GM23338 (cell line): ENCODE measurements around the gene MANEAL. TPM values are rescaled to one million over a fixed set of nuclear protein-coding genes. Genes with fewer than 3 reads are reported as not detected.

ENCODE experiments used
- ATAC-seq: fragments of 200-7000 bp; cut with Tn5 transposase; 3 replicates; pipeline ENCODE4 v1.9.1; 2020
- DNase-seq: peaks from one replicate; pipeline ENCODE4 v3.0.0-alpha.2; 2015; ENCODE audit warnings: low spot score
- H2AFZ ChIP-seq: fragments of 200-600 bp; sonication (generic); 2 replicates; pipeline ENCODE4 v1.8.0; 2016; ENCODE audit warnings: antibody characterized with exemption, mild to moderate bottlenecking, moderate library complexity
- H3F3A ChIP-seq: fragments of 200-600 bp; sonication (generic); replicated peaks from 2 replicates; pipeline ENCODE4 v1.8.0; 2017; ENCODE audit warnings: antibody characterized with exemption, mixed run types, low read depth
- H3K27ac ChIP-seq: fragments of 200-600 bp; sonication (generic); 2 replicates; pipeline ENCODE4 v1.6.1; 2016; ENCODE audit warnings: low read depth
- H3K27me3 ChIP-seq: fragments of 200-600 bp; sonication (generic); 2 replicates; pipeline ENCODE4 v1.8.0; 2016; ENCODE audit warnings: mild to moderate bottlenecking, mixed run types, moderate library complexity; ENCODE audit not compliant: insufficient read depth
- H3K36me3 ChIP-seq: fragments of 200-600 bp; sonication (generic); 2 replicates; pipeline ENCODE4 v1.8.0; 2016; ENCODE audit warnings: mild to moderate bottlenecking; ENCODE audit not compliant: insufficient read depth
- H3K4me1 ChIP-seq: fragments of 200-600 bp; sonication (generic); 2 replicates; pipeline ENCODE4 v1.8.0; 2016; ENCODE audit warnings: mild to moderate bottlenecking, moderate library complexity; ENCODE audit not compliant: insufficient read depth
- H3K4me2 ChIP-seq: fragments of 200-600 bp; sonication (generic); 2 replicates; pipeline ENCODE4 v1.7.1; 2017; ENCODE audit warnings: mixed run types
- H3K4me3 ChIP-seq: fragments of 200-600 bp; sonication (generic); 2 replicates; pipeline ENCODE4 v1.6.1; 2016; ENCODE audit warnings: mixed run types
- H3K79me2 ChIP-seq: fragments of 200-600 bp; sonication (generic); replicated peaks from 2 replicates; pipeline ENCODE4 v1.8.0; 2017; ENCODE audit warnings: mild to moderate bottlenecking; ENCODE audit not compliant: insufficient read depth
- H3K9me2 ChIP-seq: fragments of 200-600 bp; sonication (generic); 2 replicates; pipeline ENCODE4 v1.8.0; 2017; ENCODE audit not compliant: insufficient read depth
- H4K20me1 ChIP-seq: fragments of 200-600 bp; sonication (generic); replicated peaks from 2 replicates; pipeline ENCODE4 v1.8.0; 2017; ENCODE audit warnings: mild to moderate bottlenecking; ENCODE audit not compliant: insufficient read depth
- H3K27ac Mint-ChIP-seq: 2 replicates; pipeline ENCODE4 v1.8.0; 2020; ENCODE audit warnings: inconsistent platforms, mild to moderate bottlenecking, moderate library complexity, mixed read lengths
- H3K27me3 Mint-ChIP-seq: 3 replicates; pipeline ENCODE4 v1.8.0; 2022; ENCODE audit warnings: low read depth, mild to moderate bottlenecking, moderate library complexity, mixed read lengths, inconsistent platforms; ENCODE audit not compliant: insufficient read depth, poor library complexity
- H3K36me3 Mint-ChIP-seq: 3 replicates; pipeline ENCODE4 v1.8.0; 2021; ENCODE audit warnings: low read depth, mild to moderate bottlenecking, inconsistent platforms, moderate library complexity, mixed read lengths
- H3K4me1 Mint-ChIP-seq: 3 replicates; pipeline ENCODE4 v1.8.0; 2020; ENCODE audit warnings: mild to moderate bottlenecking, inconsistent platforms, mixed read lengths
- H3K4me3 Mint-ChIP-seq: 3 replicates; pipeline ENCODE4 v1.8.0; 2021; ENCODE audit warnings: moderate library complexity, mild to moderate bottlenecking, inconsistent platforms, mixed read lengths
- H3K9me3 Mint-ChIP-seq: 3 replicates; pipeline ENCODE4 v1.8.0; 2020; ENCODE audit warnings: moderate library complexity, mild to moderate bottlenecking, inconsistent platforms, mixed read lengths
- CREB1 ChIP-seq: fragments of 250-450 bp; sonication (Bioruptor Pico); IDR thresholded peaks from 2 replicates; pipeline ENCODE4 v1.5.0; 2020; ENCODE audit warnings: low read depth, mild to moderate bottlenecking, moderate library complexity
- ETS1 ChIP-seq: IDR thresholded peaks from 2 replicates; pipeline ENCODE4 v1.6.1; 2016; ENCODE audit warnings: antibody characterized with exemption
- EZH2 ChIP-seq: fragments of 200-600 bp; sonication (generic); IDR thresholded peaks from one replicate; pipeline ENCODE4 v1.8.0; 2017; ENCODE audit warnings: antibody characterized with exemption, mild to moderate bottlenecking, low read depth; ENCODE audit not compliant: unreplicated experiment
- EZH2phosphoT487 ChIP-seq: fragments of 200-600 bp; sonication (generic); IDR thresholded peaks from one replicate; pipeline ENCODE4 v1.8.1; 2018; ENCODE audit warnings: antibody characterized with exemption; ENCODE audit not compliant: unreplicated experiment
- NANOG ChIP-seq: IDR thresholded peaks from 2 replicates; pipeline ENCODE4 v1.6.1; 2016; ENCODE audit warnings: antibody characterized with exemption, borderline replicate concordance
- POLR2AphosphoS5 ChIP-seq: IDR thresholded peaks from 2 replicates; pipeline ENCODE4 v1.6.1; 2016; ENCODE audit warnings: antibody characterized with exemption, low read depth
- REST ChIP-seq: IDR thresholded peaks from one replicate; pipeline ENCODE4 v1.6.1; 2018; ENCODE audit warnings: antibody characterized with exemption; ENCODE audit not compliant: unreplicated experiment
- STAT1 ChIP-seq: IDR thresholded peaks from one replicate; pipeline ENCODE4 v1.6.1; 2016; ENCODE audit warnings: antibody characterized with exemption; ENCODE audit not compliant: unreplicated experiment
- ZNF114 ChIP-seq: fragments of 250-450 bp; sonication (Bioruptor Pico); IDR thresholded peaks from 2 replicates; pipeline ENCODE4 v1.5.0; 2020; ENCODE audit warnings: mild to moderate bottlenecking, moderate library complexity
- ZNF331 ChIP-seq: fragments of 250-450 bp; sonication (Bioruptor Pico); IDR thresholded peaks from 2 replicates; pipeline ENCODE4 v1.5.0; 2020; ENCODE audit warnings: low read depth, mild to moderate bottlenecking, moderate library complexity
- polyA plus RNA-seq: library from polyadenylated mRNA; unstranded; fragments of >200 nt; fragmentation: Nextera tagmentation; extraction: Ambion mirVana; gene quantifications from 2 replicates; pipeline ENCODE4 v1.2.1, GENCODE V29; 2016
- total RNA-seq: library from RNA; depleted of rRNA; stranded (reverse); fragments of >200 nt; shearing (Covaris generic); gene quantifications from 2 replicates; pipeline ENCODE4 v1.2.3, GENCODE V29; 2014
- TF ChIP-seq, protein P1 (sequence below): fragments of 250-450 bp; sonication (Bioruptor Pico); IDR thresholded peaks from 2 replicates; pipeline ENCODE4 v1.5.0; 2020; ENCODE audit warnings: mild to moderate bottlenecking, moderate library complexity
- TF ChIP-seq, protein P2 (sequence below), 2 experiments: fragments of 200-600 bp in 1 of 2; sonication (generic) in 1 of 2; conservative IDR thresholded peaks; 2 replicates each; pipeline versions ENCODE4 v1.5.1 to v1.6.1; 2016 to 2017; ENCODE audit warnings: antibody characterized with exemption in 2 of 2, low read depth in 2 of 2, mild to moderate bottlenecking in 2 of 2, moderate library complexity in 1 of 2

The MANEAL gene
- total and polyA plus RNA-seq, 2 experiments from 2014 or later: 2.3 to 8.1 TPM

GRCh38 chr1:37746806-37747205 lies 46.8 kb upstream of the MANEAL start (continued):
- TF ChIP-seq, protein P1, sequence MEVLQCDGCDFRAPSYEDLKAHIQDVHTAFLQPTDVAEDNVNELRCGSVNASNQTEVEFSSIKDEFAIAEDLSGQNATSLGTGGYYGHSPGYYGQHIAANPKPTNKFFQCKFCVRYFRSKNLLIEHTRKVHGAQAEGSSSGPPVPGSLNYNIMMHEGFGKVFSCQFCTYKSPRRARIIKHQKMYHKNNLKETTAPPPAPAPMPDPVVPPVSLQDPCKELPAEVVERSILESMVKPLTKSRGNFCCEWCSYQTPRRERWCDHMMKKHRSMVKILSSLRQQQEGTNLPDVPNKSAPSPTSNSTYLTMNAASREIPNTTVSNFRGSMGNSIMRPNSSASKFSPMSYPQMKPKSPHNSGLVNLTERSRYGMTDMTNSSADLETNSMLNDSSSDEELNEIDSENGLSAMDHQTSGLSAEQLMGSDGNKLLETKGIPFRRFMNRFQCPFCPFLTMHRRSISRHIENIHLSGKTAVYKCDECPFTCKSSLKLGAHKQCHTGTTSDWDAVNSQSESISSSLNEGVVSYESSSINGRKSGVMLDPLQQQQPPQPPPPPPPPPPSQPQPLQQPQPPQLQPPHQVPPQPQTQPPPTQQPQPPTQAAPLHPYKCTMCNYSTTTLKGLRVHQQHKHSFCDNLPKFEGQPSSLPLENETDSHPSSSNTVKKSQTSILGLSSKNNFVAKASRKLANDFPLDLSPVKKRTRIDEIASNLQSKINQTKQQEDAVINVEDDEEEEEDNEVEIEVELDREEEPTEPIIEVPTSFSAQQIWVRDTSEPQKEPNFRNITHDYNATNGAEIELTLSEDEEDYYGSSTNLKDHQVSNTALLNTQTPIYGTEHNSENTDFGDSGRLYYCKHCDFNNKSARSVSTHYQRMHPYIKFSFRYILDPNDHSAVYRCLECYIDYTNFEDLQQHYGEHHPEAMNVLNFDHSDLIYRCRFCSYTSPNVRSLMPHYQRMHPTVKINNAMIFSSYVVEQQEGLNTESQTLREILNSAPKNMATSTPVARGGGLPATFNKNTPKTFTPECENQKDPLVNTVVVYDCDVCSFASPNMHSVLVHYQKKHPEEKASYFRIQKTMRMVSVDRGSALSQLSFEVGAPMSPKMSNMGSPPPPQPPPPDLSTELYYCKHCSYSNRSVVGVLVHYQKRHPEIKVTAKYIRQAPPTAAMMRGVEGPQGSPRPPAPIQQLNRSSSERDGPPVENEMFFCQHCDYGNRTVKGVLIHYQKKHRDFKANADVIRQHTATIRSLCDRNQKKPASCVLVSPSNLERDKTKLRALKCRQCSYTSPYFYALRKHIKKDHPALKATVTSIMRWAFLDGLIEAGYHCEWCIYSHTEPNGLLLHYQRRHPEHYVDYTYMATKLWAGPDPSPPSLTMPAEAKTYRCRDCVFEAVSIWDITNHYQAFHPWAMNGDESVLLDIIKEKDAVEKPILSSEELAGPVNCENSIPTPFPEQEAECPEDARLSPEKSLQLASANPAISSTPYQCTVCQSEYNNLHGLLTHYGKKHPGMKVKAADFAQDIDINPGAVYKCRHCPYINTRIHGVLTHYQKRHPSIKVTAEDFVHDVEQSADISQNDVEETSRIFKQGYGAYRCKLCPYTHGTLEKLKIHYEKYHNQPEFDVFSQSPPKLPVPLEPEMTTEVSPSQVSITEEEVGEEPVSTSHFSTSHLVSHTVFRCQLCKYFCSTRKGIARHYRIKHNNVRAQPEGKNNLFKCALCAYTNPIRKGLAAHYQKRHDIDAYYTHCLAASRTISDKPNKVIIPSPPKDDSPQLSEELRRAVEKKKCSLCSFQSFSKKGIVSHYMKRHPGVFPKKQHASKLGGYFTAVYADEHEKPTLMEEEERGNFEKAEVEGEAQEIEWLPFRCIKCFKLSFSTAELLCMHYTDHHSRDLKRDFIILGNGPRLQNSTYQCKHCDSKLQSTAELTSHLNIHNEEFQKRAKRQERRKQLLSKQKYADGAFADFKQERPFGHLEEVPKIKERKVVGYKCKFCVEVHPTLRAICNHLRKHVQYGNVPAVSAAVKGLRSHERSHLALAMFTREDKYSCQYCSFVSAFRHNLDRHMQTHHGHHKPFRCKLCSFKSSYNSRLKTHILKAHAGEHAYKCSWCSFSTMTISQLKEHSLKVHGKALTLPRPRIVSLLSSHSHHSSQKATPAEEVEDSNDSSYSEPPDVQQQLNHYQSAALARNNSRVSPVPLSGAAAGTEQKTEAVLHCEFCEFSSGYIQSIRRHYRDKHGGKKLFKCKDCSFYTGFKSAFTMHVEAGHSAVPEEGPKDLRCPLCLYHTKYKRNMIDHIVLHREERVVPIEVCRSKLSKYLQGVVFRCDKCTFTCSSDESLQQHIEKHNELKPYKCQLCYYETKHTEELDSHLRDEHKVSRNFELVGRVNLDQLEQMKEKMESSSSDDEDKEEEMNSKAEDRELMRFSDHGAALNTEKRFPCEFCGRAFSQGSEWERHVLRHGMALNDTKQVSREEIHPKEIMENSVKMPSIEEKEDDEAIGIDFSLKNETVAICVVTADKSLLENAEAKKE (CRISPR knock-in tag): no peak

DNA sequence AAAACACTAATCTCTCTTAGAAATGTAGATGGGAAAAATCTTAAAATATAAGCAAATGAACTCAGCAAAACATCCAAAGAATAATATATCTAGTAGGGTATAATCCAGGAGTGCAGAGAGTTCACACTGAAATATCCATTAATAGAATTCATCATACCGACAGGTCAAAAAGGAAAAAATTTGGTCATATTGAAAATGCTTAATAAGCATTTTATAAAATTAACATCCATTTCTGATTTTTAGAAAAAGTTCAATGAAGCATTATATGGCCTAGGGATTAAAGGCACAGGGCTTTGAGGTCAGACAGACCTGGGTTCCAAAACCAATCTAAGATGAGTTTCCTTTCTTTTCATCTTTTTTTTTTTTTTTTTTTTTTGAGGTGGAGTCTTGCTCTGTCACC lies 45.1 kb upstream of the MANEAL start:
- Histone ChIP-seq H3F3A (peaks cover 4% of the 10 kb centered on the region; the same call in 1 of the 2 replicates), H3K4me2 (no peak overlapping the region), H3K36me3 (no peaks in the 10 kb centered on the region), H3K4me1 (no peaks in the 10 kb centered on the region), H3K79me2 (no peaks in the 10 kb centered on the region), H3K4me3 (no peak overlapping the region), H4K20me1 (0 out of 2 replicates have a peak, but pooled peaks cover 4% of the 10 kb centered on the region), H3K27ac (no peak overlapping the region), H3K9me2 (no peaks in the 10 kb centered on the region), H2AFZ (no peak overlapping the region), H3K27me3 (peaks cover 38% of the 10 kb centered on the region)
- no peak overlapping the region for H3K27ac Mint-ChIP-seq
- peaks cover 26% of the 10 kb centered on the region for H3K27me3 Mint-ChIP-seq
- ATAC-seq (no peak), DNase-seq (no peak)
- H3K4me3 Mint-ChIP-seq: no peak overlapping the region
- no peaks in the 10 kb centered on the region for H3K36me3 Mint-ChIP-seq
- peaks cover 3% of the 10 kb centered on the region; the same call in 2 of the 3 replicates for H3K4me1 Mint-ChIP-seq
- peaks cover 4% of the 10 kb centered on the region; the same call in 2 of the 3 replicates for H3K9me3 Mint-ChIP-seq
- no peak for TF ChIP-seq ETS1
- TF ChIP-seq CREB1 (CRISPR knock-in tag): no peak
- TF ChIP-seq, protein P2, sequence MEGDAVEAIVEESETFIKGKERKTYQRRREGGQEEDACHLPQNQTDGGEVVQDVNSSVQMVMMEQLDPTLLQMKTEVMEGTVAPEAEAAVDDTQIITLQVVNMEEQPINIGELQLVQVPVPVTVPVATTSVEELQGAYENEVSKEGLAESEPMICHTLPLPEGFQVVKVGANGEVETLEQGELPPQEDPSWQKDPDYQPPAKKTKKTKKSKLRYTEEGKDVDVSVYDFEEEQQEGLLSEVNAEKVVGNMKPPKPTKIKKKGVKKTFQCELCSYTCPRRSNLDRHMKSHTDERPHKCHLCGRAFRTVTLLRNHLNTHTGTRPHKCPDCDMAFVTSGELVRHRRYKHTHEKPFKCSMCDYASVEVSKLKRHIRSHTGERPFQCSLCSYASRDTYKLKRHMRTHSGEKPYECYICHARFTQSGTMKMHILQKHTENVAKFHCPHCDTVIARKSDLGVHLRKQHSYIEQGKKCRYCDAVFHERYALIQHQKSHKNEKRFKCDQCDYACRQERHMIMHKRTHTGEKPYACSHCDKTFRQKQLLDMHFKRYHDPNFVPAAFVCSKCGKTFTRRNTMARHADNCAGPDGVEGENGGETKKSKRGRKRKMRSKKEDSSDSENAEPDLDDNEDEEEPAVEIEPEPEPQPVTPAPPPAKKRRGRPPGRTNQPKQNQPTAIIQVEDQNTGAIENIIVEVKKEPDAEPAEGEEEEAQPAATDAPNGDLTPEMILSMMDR (conservative IDR thresholded peaks at IDR 0.05; ENCODE audit: low read depth in 2 of 2): no peak
- no peak for TF ChIP-seq EZH2phosphoT487
- TF ChIP-seq ZNF114 (CRISPR knock-in tag): no peak
- TF ChIP-seq REST: no peak
- TF ChIP-seq NANOG: no peak
- no peak for TF ChIP-seq EZH2
- no peak for TF ChIP-seq POLR2AphosphoS5
- TF ChIP-seq ZNF331 (CRISPR knock-in tag): no peak
- TF ChIP-seq STAT1: no peak
